Measurements from ENCODE around the gene SFMBT2.

Gene SFMBT2

DNA sequence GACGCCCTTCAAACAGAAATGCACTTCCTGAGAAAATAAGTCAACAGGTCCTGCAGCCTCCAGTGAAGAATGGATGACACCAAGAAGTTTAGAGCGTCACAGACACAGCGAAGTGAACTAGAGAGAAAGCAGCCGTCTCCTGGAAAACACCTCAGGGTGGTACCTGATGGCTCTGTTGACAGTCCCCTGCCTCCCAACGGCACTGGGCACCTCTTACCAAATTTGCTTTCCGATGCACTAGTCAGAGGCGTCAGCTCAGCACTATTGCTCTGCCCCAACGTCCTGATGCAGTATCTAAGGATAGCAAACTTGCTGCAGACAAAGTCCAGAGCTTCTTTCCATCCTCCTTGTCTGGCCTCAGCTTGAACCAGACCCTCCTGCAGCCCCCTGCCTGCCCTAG is 38.3 kb downstream of the SFMBT2 start:
- CTCF ChIA-PET, result no interaction called here
- no peak for DNase-seq
- 99% methylated on average over 8 of the region's 8 CpGs for WGBS (ENCODE audit: insufficient coverage)
- H3K27me3 ChIP-seq (replicated peaks in 2 of 5; ENCODE audit: control insufficient read depth in 4 of 5, insufficient read depth in 5 of 5, low read length in 4 of 5), result no peaks in the 10 kb centered on the region
- H3K4me3 ChIP-seq (ENCODE audit: control insufficient read depth in 1 of 7, extremely low read depth in 1 of 7, insufficient read depth in 4 of 7, low read depth in 2 of 7, low read length in 6 of 7), result no peak overlapping the region
- peaks cover 25 to 50% (median 39%) of the 10 kb centered on the region in 4 experiments for H3K36me3 ChIP-seq (ENCODE audit: control insufficient read depth in 4 of 4, insufficient read depth in 4 of 4, low read length in 3 of 4)
- H3K4me1 ChIP-seq (ENCODE audit: control extremely low read depth in 1 of 4, control insufficient read depth in 4 of 4, insufficient read depth in 4 of 4, low read length in 3 of 4), result no peaks in the 10 kb centered on the region
- POLR2A ChIA-PET, result no interaction called here
- H3K27ac ChIP-seq (ENCODE audit: insufficient read depth in 1 of 2, low read depth in 1 of 2, low read length in 2 of 2, poor library complexity in 1 of 2, severe bottlenecking in 2 of 2), result no peak overlapping the region
- peaks cover 0 to 17% (median 16%) of the 10 kb centered on the region in 5 experiments for H3K9me3 ChIP-seq (ENCODE audit: control extremely low read depth in 1 of 5, control insufficient read depth in 4 of 5, insufficient read depth in 2 of 5, low read depth in 1 of 5, low read length in 4 of 5)

DNA sequence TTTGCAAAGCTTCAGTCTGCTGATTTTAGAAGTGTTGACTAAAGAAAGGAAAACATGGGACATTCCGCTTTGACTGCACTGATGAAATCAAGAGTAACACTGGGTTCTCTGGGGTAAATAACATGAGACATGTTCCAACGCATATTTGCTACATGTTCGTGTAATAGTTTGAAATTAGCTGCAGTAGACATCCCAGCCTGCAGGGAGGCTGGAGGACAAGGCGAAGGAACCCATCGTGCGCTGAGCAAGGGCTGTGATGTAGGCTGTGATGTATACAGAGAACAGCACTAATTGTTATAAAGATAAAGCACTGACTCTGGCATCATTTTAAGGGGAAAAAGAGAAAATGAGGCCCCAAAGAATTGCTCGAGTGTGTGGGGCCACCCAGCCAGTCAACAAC is 40.3 kb downstream of the SFMBT2 start:
- Histone ChIP-seq H3K4me3 (ENCODE audit: control insufficient read depth in 1 of 7, extremely low read depth in 1 of 7, insufficient read depth in 4 of 7, low read depth in 2 of 7, low read length in 6 of 7) (no peak overlapping the region), H3K27me3 (replicated peaks in 2 of 5; ENCODE audit: control insufficient read depth in 4 of 5, insufficient read depth in 5 of 5, low read length in 4 of 5) (no peaks in the 10 kb centered on the region), H3K36me3 (ENCODE audit: control insufficient read depth in 4 of 4, insufficient read depth in 4 of 4, low read length in 3 of 4) (peaks cover 29 to 67% (median 44%) of the 10 kb centered on the region in 4 experiments), H3K27ac (ENCODE audit: insufficient read depth in 1 of 2, low read depth in 1 of 2, low read length in 2 of 2, poor library complexity in 1 of 2, severe bottlenecking in 2 of 2) (no peak overlapping the region), H3K9me3 (ENCODE audit: control extremely low read depth in 1 of 5, control insufficient read depth in 4 of 5, insufficient read depth in 2 of 5, low read depth in 1 of 5, low read length in 4 of 5) (peaks cover 0 to 17% (median 16%) of the 10 kb centered on the region in 5 experiments), H3K4me1 (ENCODE audit: control extremely low read depth in 1 of 4, control insufficient read depth in 4 of 4, insufficient read depth in 4 of 4, low read length in 3 of 4) (no peaks in the 10 kb centered on the region)
- ChIA-PET POLR2A (no interaction called here), CTCF (no interaction called here)
- WGBS (ENCODE audit: insufficient coverage), result 100% methylated on average over 7 of the region's 7 CpGs
- DNase-seq, result no peak

DNA sequence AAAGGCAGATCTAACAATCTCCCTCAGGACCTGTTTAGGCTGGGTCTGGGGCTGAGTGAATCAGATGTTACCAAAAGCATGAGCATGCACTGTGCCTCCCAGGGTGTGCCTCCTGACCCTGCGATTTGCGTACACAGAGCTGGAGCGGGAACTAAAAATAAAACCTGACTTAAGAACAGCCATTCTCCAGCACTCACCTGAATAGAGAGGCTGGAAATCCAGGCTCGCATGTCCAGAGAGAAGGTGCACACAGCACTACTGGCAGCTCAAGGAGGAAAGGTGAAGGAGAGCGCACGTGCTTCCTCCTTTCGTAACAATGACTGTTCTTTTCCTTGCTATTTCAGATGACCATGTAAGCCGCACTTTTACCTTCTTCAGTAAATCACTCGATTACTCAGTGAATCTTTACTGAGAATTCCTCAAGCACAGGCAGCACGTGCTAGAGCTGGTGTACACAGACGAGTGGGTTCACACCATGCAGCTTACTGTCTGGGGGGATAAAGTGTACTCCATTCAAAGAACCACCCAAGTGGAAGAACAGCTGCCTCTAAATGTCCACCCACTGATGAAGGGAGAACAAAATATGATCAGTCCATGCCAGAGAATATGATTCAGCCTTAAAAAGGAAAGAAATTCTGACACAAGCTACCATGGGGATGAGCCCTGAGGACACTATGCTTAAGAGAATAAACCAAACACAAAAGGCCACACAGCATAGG is 45.6 kb downstream of the SFMBT2 start:
- H3K4me3 ChIP-seq (ENCODE audit: control insufficient read depth in 1 of 7, extremely low read depth in 1 of 7, insufficient read depth in 4 of 7, low read depth in 2 of 7, low read length in 6 of 7), result no peak overlapping the region
- ChIA-PET POLR2A (no interaction called here), CTCF (interaction anchor here (1.6 kb wide), 1 partner anchor 13 kb away, joined by 4 read pairs; no protein-coding TSS in a partner anchor)
- H3K4me1 ChIP-seq (ENCODE audit: control extremely low read depth in 1 of 4, control insufficient read depth in 4 of 4, insufficient read depth in 4 of 4, low read length in 3 of 4), result no peaks in the 10 kb centered on the region
- peaks cover 0 to 19% (median 4%) of the 10 kb centered on the region in 5 experiments for H3K9me3 ChIP-seq (ENCODE audit: control extremely low read depth in 1 of 5, control insufficient read depth in 4 of 5, insufficient read depth in 2 of 5, low read depth in 1 of 5, low read length in 4 of 5)
- WGBS (ENCODE audit: insufficient coverage), result 98% methylated on average over 9 of the region's 11 CpGs
- no peaks in the 10 kb centered on the region for H3K27me3 ChIP-seq (replicated peaks in 2 of 5; ENCODE audit: control insufficient read depth in 4 of 5, insufficient read depth in 5 of 5, low read length in 4 of 5)
- H3K36me3 ChIP-seq (ENCODE audit: control insufficient read depth in 4 of 4, insufficient read depth in 4 of 4, low read length in 3 of 4), result peaks cover 17 to 80% (median 42%) of the 10 kb centered on the region in 4 experiments
- no peak for DNase-seq
- H3K27ac ChIP-seq (ENCODE audit: insufficient read depth in 1 of 2, low read depth in 1 of 2, low read length in 2 of 2, poor library complexity in 1 of 2, severe bottlenecking in 2 of 2), result no peak overlapping the region

DNA sequence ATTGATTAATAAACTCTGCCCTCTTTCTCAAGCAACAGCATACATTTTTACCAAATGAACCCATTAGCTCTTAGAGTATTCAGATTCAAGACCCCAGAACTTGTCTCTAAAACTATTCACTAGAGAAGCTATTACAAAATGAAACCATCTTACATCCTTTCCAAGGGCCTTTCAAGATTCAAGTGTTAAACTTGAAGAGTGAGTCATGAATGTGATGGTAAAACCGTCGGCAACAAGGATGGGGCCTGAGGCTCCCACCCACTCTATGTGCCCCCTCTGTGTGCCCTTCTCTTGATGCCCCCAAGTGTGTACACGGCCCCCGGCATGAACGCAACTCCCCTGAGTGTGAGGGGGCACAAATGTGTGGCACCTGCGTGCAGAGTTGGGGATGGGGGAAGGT is 46.4 kb downstream of the SFMBT2 start:
- ChIA-PET CTCF (interaction anchor here (1.6 kb wide), 1 partner anchor 13 kb away, joined by 4 read pairs; no protein-coding TSS in a partner anchor), POLR2A (no interaction called here)
- WGBS (ENCODE audit: insufficient coverage), result no CpG with 5 or more reads among the region's 6 CpGs
- H3K27me3 ChIP-seq (replicated peaks in 2 of 5; ENCODE audit: control insufficient read depth in 4 of 5, insufficient read depth in 5 of 5, low read length in 4 of 5), result no peaks in the 10 kb centered on the region
- H3K9me3 ChIP-seq (ENCODE audit: control extremely low read depth in 1 of 5, control insufficient read depth in 4 of 5, insufficient read depth in 2 of 5, low read depth in 1 of 5, low read length in 4 of 5), result peaks cover 0 to 21% (median 4%) of the 10 kb centered on the region in 5 experiments
- H3K27ac ChIP-seq (ENCODE audit: insufficient read depth in 1 of 2, low read depth in 1 of 2, low read length in 2 of 2, poor library complexity in 1 of 2, severe bottlenecking in 2 of 2), result no peak overlapping the region
- H3K36me3 ChIP-seq (ENCODE audit: control insufficient read depth in 4 of 4, insufficient read depth in 4 of 4, low read length in 3 of 4), result peaks cover 17 to 78% (median 42%) of the 10 kb centered on the region in 4 experiments
- DNase-seq, result no peak
- no peaks in the 10 kb centered on the region for H3K4me1 ChIP-seq (ENCODE audit: control extremely low read depth in 1 of 4, control insufficient read depth in 4 of 4, insufficient read depth in 4 of 4, low read length in 3 of 4)
- H3K4me3 ChIP-seq (ENCODE audit: control insufficient read depth in 1 of 7, extremely low read depth in 1 of 7, insufficient read depth in 4 of 7, low read depth in 2 of 7, low read length in 6 of 7), result no peak overlapping the region

DNA sequence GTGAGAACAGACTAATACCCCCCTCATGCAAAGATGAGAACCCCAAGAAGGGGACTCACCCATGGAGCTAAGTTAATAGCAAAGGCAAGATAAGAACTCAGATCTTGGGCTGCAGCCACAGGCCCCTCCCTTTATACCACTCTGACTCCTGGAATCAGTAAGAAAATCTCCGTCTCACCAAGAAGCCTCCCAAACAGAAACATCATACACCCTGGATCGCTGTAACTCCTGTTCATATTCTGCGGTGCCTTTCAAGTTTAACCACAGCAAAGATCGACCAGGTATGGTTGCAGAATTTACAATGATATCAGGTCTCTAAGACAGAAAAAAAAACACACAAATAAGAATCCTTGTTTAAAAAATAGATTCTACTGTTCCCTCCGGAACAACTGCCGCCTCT is 47.1 kb downstream of the SFMBT2 start:
- Histone ChIP-seq H3K4me3 (ENCODE audit: control insufficient read depth in 1 of 7, extremely low read depth in 1 of 7, insufficient read depth in 4 of 7, low read depth in 2 of 7, low read length in 6 of 7) (no peak overlapping the region), H3K4me1 (ENCODE audit: control extremely low read depth in 1 of 4, control insufficient read depth in 4 of 4, insufficient read depth in 4 of 4, low read length in 3 of 4) (no peaks in the 10 kb centered on the region), H3K27me3 (replicated peaks in 2 of 5; ENCODE audit: control insufficient read depth in 4 of 5, insufficient read depth in 5 of 5, low read length in 4 of 5) (no peaks in the 10 kb centered on the region), H3K36me3 (ENCODE audit: control insufficient read depth in 4 of 4, insufficient read depth in 4 of 4, low read length in 3 of 4) (peaks cover 15 to 81% (median 41%) of the 10 kb centered on the region in 4 experiments), H3K27ac (ENCODE audit: insufficient read depth in 1 of 2, low read depth in 1 of 2, low read length in 2 of 2, poor library complexity in 1 of 2, severe bottlenecking in 2 of 2) (no peak overlapping the region), H3K9me3 (ENCODE audit: control extremely low read depth in 1 of 5, control insufficient read depth in 4 of 5, insufficient read depth in 2 of 5, low read depth in 1 of 5, low read length in 4 of 5) (peaks cover 0 to 21% (median 8%) of the 10 kb centered on the region in 5 experiments)
- DNase-seq, result no peak
- POLR2A ChIA-PET, result no interaction called here
- WGBS (ENCODE audit: insufficient coverage), result 95% methylated on average over 6 of the region's 6 CpGs
- CTCF ChIA-PET, result no interaction called here

DNA sequence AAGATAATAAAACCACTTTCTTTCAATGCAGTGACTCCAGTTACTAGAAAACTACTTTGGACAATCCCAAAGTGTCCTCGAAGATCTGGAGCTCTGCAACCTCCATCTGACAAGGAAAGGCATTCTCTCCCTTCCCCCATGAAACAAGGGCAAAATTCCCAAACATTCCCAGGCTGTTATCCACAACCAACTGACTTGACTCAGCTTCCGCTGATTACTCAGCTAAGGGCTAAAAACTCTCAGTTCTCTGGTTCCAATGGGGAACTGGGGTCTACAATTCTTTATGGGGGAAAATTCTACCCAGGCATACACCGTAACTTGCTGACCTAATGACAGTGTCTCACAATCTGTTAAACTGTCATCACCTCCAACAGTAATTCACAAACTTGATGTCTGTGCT is 48.4 kb downstream of the SFMBT2 start:
- no peak for DNase-seq
- H3K9me3 ChIP-seq (ENCODE audit: control extremely low read depth in 1 of 5, control insufficient read depth in 4 of 5, insufficient read depth in 2 of 5, low read depth in 1 of 5, low read length in 4 of 5), result peaks cover 0 to 25% (median 9%) of the 10 kb centered on the region in 5 experiments
- 100% methylated on average over 3 of the region's 3 CpGs for WGBS (ENCODE audit: insufficient coverage)
- H3K4me3 ChIP-seq (ENCODE audit: control insufficient read depth in 1 of 7, extremely low read depth in 1 of 7, insufficient read depth in 4 of 7, low read depth in 2 of 7, low read length in 6 of 7), result no peak overlapping the region
- H3K27me3 ChIP-seq (replicated peaks in 2 of 5; ENCODE audit: control insufficient read depth in 4 of 5, insufficient read depth in 5 of 5, low read length in 4 of 5), result no peaks in the 10 kb centered on the region
- no peaks in the 10 kb centered on the region for H3K4me1 ChIP-seq (ENCODE audit: control extremely low read depth in 1 of 4, control insufficient read depth in 4 of 4, insufficient read depth in 4 of 4, low read length in 3 of 4)
- H3K27ac ChIP-seq (ENCODE audit: insufficient read depth in 1 of 2, low read depth in 1 of 2, low read length in 2 of 2, poor library complexity in 1 of 2, severe bottlenecking in 2 of 2), result no peak overlapping the region
- H3K36me3 ChIP-seq (ENCODE audit: control insufficient read depth in 4 of 4, insufficient read depth in 4 of 4, low read length in 3 of 4), result peaks cover 13 to 83% (median 36%) of the 10 kb centered on the region in 4 experiments
- POLR2A ChIA-PET, result no interaction called here
- CTCF ChIA-PET, result interaction anchor here (0.7 kb wide), 1 partner anchor 18 kb away, joined by 3 read pairs; no protein-coding TSS in a partner anchor

DNA sequence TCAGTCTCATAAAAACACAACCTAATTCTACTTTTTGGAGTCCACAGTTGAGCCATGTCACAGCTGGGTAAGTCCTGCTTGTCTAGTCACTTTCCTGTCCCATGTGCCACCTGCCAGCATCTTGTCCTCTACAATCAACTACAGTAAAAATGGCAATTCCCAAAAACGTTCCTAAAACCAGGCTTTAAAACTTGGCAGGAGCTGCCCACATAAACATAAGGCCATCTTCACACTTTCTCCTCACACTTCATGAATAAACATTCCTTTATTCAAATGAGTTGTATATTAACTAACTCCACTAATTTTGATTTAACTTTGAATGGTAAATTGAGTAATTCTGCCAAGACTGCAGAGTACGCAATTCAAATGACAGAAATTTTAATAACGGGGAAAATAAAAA is 49.5 kb downstream of the SFMBT2 start:
- WGBS (ENCODE audit: insufficient coverage), result 80% methylated on average over 1 of the region's 3 CpGs
- H3K4me3 ChIP-seq (ENCODE audit: control insufficient read depth in 1 of 7, extremely low read depth in 1 of 7, insufficient read depth in 4 of 7, low read depth in 2 of 7, low read length in 6 of 7), result no peak overlapping the region
- no peaks in the 10 kb centered on the region for H3K27me3 ChIP-seq (replicated peaks in 2 of 5; ENCODE audit: control insufficient read depth in 4 of 5, insufficient read depth in 5 of 5, low read length in 4 of 5)
- DNase-seq, result no peak
- no peaks in the 10 kb centered on the region for H3K4me1 ChIP-seq (ENCODE audit: control extremely low read depth in 1 of 4, control insufficient read depth in 4 of 4, insufficient read depth in 4 of 4, low read length in 3 of 4)
- H3K9me3 ChIP-seq (ENCODE audit: control extremely low read depth in 1 of 5, control insufficient read depth in 4 of 5, insufficient read depth in 2 of 5, low read depth in 1 of 5, low read length in 4 of 5), result peaks cover 0 to 25% (median 9%) of the 10 kb centered on the region in 5 experiments
- ChIA-PET POLR2A (no interaction called here), CTCF (no interaction called here)
- H3K27ac ChIP-seq (ENCODE audit: insufficient read depth in 1 of 2, low read depth in 1 of 2, low read length in 2 of 2, poor library complexity in 1 of 2, severe bottlenecking in 2 of 2), result no peak overlapping the region
- H3K36me3 ChIP-seq (ENCODE audit: control insufficient read depth in 4 of 4, insufficient read depth in 4 of 4, low read length in 3 of 4), result peaks cover 11 to 73% (median 31%) of the 10 kb centered on the region in 4 experiments

All from common myeloid progenitor, CD34-positive (primary cell).